Measurements from ENCODE around the gene CRB3.

- TF ChIP-seq CTCF (IDR thresholded peaks at IDR 0.05; ENCODE audit: insufficient read depth, low read length), result no peak
- no peak for TF ChIP-seq SPI1 (IDR thresholded peaks at IDR 0.05; ENCODE audit: borderline replicate concordance, low read depth)
- no peak for TF ChIP-seq POLR2AphosphoS5 (IDR thresholded peaks at IDR 0.05; ENCODE audit: low read depth)
Observed at GRCh38 chr19:6433663-6434062, 30.4 kb upstream of the CRB3 start, which contains the start of gene SLC25A41.

All from HL-60 (cell line).